Measurements from ENCODE around the gene HCST.
A peak's percentile ranks its signal among the peaks of the same experiment; 100 is the strongest.

The HCST gene

GRCh38 chr19:35901854-35902661 lies at the start of gene HCST:
HCST (plus strand) TSS chr19:35902529; CDS start chr19:35902594, 65 bp downstream.
- H3K79me2 ChIP-seq (ENCODE audit: insufficient read depth, low read depth), result 0 out of 2 replicates have a peak, but pooled peaks cover 11% of the 10 kb centered on the region
- peak within 1 kb of the TSS; percentile 27 for H3K4me3 ChIP-seq (IDR thresholded peaks at IDR 0.05; ENCODE audit: insufficient read depth, low read depth, low read length)
- H3K4me2 ChIP-seq, result peak within 1 kb of the TSS; percentile 98
- no peaks in the 10 kb centered on the region for H3K27me3 ChIP-seq (ENCODE audit: insufficient read depth, low read depth)
- H3K9ac ChIP-seq, result peak within 1 kb of the TSS; percentile 52; the same call in 1 of the 2 replicates
- TF ChIP-seq, protein P1, sequence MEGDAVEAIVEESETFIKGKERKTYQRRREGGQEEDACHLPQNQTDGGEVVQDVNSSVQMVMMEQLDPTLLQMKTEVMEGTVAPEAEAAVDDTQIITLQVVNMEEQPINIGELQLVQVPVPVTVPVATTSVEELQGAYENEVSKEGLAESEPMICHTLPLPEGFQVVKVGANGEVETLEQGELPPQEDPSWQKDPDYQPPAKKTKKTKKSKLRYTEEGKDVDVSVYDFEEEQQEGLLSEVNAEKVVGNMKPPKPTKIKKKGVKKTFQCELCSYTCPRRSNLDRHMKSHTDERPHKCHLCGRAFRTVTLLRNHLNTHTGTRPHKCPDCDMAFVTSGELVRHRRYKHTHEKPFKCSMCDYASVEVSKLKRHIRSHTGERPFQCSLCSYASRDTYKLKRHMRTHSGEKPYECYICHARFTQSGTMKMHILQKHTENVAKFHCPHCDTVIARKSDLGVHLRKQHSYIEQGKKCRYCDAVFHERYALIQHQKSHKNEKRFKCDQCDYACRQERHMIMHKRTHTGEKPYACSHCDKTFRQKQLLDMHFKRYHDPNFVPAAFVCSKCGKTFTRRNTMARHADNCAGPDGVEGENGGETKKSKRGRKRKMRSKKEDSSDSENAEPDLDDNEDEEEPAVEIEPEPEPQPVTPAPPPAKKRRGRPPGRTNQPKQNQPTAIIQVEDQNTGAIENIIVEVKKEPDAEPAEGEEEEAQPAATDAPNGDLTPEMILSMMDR (conservative IDR thresholded peaks at IDR 0.05; ENCODE audit: low read depth, low read length), result no peak
- no peaks in the 10 kb centered on the region for H3K36me3 ChIP-seq (ENCODE audit: insufficient read depth)
- 0 out of 2 replicates have a peak within 1 kb of the TSS, but pooled peaks have one; percentile 8 for H3K27ac ChIP-seq
- H3K4me1 ChIP-seq (ENCODE audit: low read depth, poor library complexity, severe bottlenecking), result peaks cover 18% of the 10 kb centered on the region
- H4K20me1 ChIP-seq (ENCODE audit: insufficient read depth), result no peaks in the 10 kb centered on the region
- peak within 1 kb of the TSS; percentile 87 for H2AFZ ChIP-seq (ENCODE audit: low read depth)

GRCh38 chr19:35853038-35853756 lies 49.1 kb upstream of the HCST start:
- peaks cover 77% of the 10 kb centered on the region for H3K27me3 ChIP-seq (ENCODE audit: insufficient read depth, low read depth)
- H3K27ac ChIP-seq, result no peak overlapping the region
- H3K9ac ChIP-seq, result no peak overlapping the region
- no peak overlapping the region for H2AFZ ChIP-seq (ENCODE audit: low read depth)
- no peaks in the 10 kb centered on the region for H3K36me3 ChIP-seq (ENCODE audit: insufficient read depth)
- H3K4me3 ChIP-seq (IDR thresholded peaks at IDR 0.05; ENCODE audit: insufficient read depth, low read depth, low read length), result no peak overlapping the region
- no peaks in the 10 kb centered on the region for H3K4me1 ChIP-seq (ENCODE audit: low read depth, poor library complexity, severe bottlenecking)
- TF ChIP-seq, protein P1 (conservative IDR thresholded peaks at IDR 0.05; ENCODE audit: low read depth, low read length), result no peak
- H3K4me2 ChIP-seq, result no peak overlapping the region
- no peaks in the 10 kb centered on the region for H3K79me2 ChIP-seq (ENCODE audit: insufficient read depth, low read depth)
- H4K20me1 ChIP-seq (ENCODE audit: insufficient read depth), result no peaks in the 10 kb centered on the region

- TF ChIP-seq, protein P1 (conservative IDR thresholded peaks at IDR 0.05; ENCODE audit: low read depth, low read length), result no peak
- no peaks in the 10 kb centered on the region for H3K79me2 ChIP-seq (ENCODE audit: insufficient read depth, low read depth)
- no peak within 1 kb of the TSS for H3K27ac ChIP-seq
- H3K36me3 ChIP-seq (ENCODE audit: insufficient read depth), result no peaks in the 10 kb centered on the region
- H4K20me1 ChIP-seq (ENCODE audit: insufficient read depth), result no peaks in the 10 kb centered on the region
- H3K9ac ChIP-seq, result no peak within 1 kb of the TSS
- H3K4me2 ChIP-seq, result no peak within 1 kb of the TSS
- H3K4me1 ChIP-seq (ENCODE audit: low read depth, poor library complexity, severe bottlenecking), result no peaks in the 10 kb centered on the region
- H2AFZ ChIP-seq (ENCODE audit: low read depth), result no peak within 1 kb of the TSS
- H3K4me3 ChIP-seq (IDR thresholded peaks at IDR 0.05; ENCODE audit: insufficient read depth, low read depth, low read length), result no peak within 1 kb of the TSS
- peaks cover 88% of the 10 kb centered on the region for H3K27me3 ChIP-seq (ENCODE audit: insufficient read depth, low read depth)
Observed at GRCh38 chr19:35856546-35857149, 45.7 kb upstream of the HCST start, which contains the start of gene KIRREL2. KIRREL2 (plus strand) TSS chr19:35856911; CDS start chr19:35857120, 209 bp downstream.

DNA sequence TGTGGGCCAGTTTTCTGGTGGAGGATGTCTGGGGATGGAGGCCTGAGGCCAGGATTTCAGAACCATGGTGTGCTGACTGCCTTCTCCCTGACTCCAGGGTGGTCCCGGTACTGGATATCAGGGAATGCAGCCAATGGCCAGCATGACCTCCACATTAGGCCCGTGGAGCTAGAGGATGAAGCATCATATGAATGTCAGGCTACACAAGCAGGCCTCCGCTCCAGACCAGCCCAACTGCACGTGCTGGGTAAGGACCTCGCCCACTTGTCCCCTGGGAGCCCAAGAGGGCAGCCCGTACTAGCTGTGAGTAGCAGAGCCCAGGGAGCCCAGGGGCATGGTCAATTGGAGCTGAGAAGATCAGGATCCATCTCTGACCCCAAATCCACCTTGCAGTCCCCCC lies 44.0 kb upstream of the HCST start:
- H3K4me1 ChIP-seq (ENCODE audit: low read depth, poor library complexity, severe bottlenecking), result no peaks in the 10 kb centered on the region
- H3K9ac ChIP-seq, result no peak overlapping the region
- no peak overlapping the region for H3K27ac ChIP-seq
- TF ChIP-seq, protein P1 (conservative IDR thresholded peaks at IDR 0.05; ENCODE audit: low read depth, low read length), result no peak
- H4K20me1 ChIP-seq (ENCODE audit: insufficient read depth), result no peaks in the 10 kb centered on the region
- no peak overlapping the region for H3K4me3 ChIP-seq (IDR thresholded peaks at IDR 0.05; ENCODE audit: insufficient read depth, low read depth, low read length)
- H3K79me2 ChIP-seq (ENCODE audit: insufficient read depth, low read depth), result no peaks in the 10 kb centered on the region
- peaks cover 88% of the 10 kb centered on the region for H3K27me3 ChIP-seq (ENCODE audit: insufficient read depth, low read depth)
- H3K36me3 ChIP-seq (ENCODE audit: insufficient read depth), result no peaks in the 10 kb centered on the region
- H2AFZ ChIP-seq (ENCODE audit: low read depth), result no peak overlapping the region
- H3K4me2 ChIP-seq, result no peak overlapping the region

Data from KMS-11 (cell line).